LHCN-M2 (cell line): Measurements from ENCODE around the gene LGR6. TPM values are rescaled to one million over a fixed set of nuclear protein-coding genes. Genes with fewer than 3 reads are reported as not detected.

Experiments used
- DNase-seq: peaks from one replicate; pipeline ENCODE4 v3.0.0-alpha.2; 2012; ENCODE audit warnings: low read depth
- total RNA-seq: library from RNA; depleted of rRNA; stranded (reverse); fragments of >200 nt; gene quantifications from 2 replicates; pipeline ENCODE4 v1.2.3, GENCODE V29; 2014

Gene LGR6
- total RNA-seq, 1 experiment from 2014 or later: not detected

- DNase-seq: no peak
Observed at GRCh38 chr1:202217516-202217915, 23.9 kb downstream of the LGR6 start.

- no peak for DNase-seq
Observed at GRCh38 chr1:202217951-202218350, 24.4 kb downstream of the LGR6 start.

DNA sequence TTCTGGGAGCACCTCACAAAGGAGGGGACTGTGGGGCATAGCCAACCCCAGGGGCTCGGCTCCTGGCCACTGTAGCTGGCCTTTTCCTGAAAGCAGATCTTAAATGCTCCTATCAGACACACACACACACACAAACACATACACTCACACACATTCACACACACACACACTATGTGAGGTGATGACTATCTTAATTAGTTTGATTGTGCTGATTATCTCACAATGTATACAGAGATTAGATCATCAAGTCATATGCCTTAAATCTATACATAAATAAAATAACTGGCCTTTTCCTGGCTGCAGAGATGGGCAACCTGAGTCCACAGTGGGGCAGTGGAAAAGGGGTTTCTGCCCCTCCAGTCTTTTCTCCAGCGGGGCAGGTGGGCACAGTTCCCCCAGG lies 27.1 kb downstream of the LGR6 start:
- DNase-seq: no peak

DNA sequence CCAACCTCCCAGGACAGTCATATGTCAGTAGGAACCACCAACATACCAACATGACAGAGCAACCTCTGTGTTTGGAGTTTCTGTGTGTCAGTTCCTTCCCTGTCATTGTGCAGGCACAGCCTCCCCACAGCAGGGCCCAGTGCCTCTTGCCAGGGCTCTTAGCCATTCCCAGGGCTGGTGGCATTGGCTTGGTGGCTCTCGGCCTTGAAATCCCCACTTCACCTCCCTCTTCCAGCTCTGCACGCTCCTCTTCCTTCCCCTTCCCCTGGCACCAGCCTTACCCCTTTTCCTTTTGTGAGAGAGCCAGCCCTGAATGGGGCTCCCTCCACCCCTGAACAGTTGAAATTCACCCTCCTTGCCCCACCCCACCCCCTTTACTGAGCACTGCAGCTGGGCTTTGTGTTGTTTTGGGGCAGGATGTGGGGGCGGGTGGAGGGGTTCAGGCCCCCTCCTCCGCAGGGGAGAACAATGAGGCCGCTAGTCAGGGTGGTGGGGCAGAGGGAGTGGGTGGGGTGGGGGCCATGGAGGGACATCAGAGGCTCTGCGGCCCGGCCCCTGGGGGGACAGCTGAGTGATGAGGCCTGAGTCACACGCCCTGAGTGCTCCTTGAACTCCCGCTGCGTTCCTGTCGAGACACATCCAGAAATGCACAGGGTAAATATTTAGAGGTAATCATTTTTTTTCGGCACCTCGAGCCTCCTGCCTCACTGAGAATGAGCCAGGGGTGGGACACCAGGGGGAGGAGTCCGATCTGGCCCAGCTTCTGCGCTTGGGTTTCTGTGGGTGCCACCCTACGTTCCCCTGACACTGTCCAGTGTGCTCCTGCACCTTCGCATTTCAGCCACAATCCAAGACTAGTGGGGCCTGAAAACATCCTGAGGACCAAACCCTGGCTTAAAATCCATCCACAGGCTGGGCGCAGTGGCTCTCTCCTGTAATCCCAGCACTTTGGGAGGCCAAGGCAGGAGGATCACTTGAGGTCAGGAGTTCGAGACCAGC lies 28.6 kb downstream of the LGR6 start:
- DNase-seq: no peak

DNA sequence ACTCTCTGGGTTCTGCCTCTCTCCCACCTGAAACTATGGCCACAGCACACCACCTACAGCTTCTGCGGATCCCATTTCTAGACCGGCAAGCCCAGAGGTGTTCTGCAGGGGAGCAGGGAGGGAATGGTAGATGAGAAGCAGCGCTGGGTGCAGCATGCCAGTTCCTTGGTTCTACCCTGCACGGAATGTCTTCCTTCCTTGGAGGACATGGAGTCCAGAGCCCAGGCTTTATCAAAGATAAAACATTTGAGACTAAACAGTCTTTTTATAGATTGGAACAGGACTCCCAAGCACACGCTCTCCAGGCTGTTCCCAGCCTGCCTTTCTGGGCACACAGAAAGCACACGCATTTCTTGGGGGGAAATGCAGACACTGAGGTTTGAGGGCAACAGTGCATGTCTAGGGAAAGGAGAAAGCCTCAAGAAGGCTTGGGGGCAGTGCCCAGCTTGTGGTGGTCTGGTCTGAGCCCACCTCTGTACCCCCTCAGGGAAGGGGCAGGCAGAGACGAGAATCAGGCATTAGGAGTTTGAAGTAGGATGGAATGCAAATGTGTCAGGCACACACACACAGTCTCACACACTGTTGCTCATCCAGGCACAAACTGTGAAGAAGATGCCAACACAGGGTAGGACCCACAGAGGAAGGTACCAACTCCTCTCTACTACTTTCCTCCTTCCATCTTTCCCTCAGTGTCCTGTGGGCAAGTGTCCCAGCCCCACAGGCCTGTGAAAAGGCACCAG lies 29.7 kb downstream of the LGR6 start:
- DNase-seq: no peak

GRCh38 chr1:202224453-202224852 lies 30.9 kb downstream of the LGR6 start:
- DNase-seq: no peak

DNA sequence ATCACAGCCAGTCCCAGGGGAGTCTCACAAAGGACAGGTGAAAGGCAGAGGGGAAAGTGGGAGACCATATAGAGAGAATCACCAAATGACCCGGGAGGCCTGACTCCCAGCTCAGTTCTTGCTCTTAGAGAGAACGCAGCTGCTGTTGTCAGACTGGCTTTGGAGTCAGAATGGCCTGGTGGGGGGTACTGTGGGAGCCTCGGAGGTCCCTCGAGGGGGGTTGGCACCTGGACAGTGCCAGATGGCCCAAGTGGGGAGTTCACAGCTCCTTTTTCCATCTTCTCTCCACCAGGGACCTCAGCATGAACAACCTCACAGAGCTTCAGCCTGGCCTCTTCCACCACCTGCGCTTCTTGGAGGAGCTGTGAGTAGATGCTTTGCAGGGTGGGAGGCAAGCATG lies 31.5 kb downstream of the LGR6 start:
- no peak for DNase-seq

DNA sequence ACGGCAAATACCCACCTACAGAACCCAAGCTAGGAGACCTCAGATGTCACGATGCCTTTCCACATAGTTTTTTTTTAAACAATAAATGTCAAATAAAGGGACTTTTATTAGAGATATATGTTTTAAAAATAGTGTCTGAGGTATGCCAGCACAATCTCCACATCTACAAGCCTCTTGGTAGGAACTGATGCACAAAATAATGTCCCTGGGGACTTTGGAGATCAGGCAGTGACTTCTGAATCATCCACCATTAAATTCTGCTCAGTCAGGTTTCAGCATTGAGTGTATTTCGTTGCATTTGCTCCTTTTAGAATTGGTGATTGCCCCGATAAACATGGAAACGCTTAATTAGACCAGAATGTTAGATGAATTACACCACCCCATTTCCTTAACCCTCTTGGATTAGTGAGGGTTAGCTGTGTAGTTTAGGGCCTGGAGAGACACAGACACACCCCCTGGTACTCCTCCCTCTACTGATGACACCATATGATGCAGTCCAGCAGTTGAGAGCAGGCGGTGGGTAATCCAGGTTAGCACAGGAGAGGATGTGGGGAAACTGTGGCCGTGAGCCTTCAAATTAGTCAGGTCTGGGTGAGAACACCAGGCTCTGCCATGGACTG lies 33.6 kb downstream of the LGR6 start:
- no peak for DNase-seq

DNA sequence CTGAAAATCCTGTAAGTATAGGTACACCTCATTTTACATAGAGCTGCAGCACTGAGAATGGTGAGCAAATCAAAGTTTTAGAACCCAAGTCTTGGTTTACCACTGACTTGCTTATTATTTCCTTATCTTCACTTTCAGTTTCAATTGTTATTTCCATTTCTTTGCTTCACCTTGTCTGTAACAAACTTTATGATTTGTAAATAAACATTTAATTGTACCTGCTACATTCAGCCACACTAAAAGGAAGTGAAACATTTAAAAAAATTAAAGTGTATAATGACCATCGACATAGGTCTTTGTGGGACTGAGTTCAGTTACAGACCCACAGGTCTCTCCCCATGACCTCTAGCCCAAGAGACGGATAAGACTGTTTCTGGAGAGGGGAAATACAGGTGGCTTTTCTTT lies 34.4 kb downstream of the LGR6 start:
- DNase-seq: no peak

DNA sequence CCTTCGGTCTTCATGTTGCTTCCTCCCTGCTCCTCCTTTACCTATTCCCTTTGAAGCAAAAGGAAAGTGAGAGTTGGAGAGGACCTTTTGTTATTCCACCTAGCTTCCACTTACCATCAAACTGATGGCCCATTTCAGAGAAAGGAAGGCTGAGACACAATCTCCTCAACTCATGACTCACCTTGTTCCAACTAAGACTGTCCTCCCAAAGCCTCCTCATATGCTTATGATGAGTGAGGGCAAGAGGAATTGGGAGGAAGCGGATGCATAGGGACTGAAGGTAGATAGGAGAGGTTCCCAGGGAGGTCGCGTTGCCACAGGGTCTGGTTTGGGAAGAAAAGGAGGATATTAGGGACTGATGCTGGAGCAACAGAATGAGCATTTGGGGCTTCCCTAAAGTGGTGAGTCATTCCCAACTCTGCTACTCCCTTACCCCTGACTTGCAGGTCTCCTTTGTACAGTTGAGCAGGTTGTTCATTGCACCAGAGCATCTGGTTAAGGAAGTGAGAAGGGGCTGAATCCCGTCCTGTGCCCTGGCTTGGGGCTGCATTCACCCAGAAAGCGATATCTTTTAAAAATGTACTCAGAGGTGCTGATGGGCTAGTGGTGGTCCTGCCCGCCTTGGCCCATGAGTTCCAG lies 35.0 kb downstream of the LGR6 start:
- DNase-seq: no peak

DNA sequence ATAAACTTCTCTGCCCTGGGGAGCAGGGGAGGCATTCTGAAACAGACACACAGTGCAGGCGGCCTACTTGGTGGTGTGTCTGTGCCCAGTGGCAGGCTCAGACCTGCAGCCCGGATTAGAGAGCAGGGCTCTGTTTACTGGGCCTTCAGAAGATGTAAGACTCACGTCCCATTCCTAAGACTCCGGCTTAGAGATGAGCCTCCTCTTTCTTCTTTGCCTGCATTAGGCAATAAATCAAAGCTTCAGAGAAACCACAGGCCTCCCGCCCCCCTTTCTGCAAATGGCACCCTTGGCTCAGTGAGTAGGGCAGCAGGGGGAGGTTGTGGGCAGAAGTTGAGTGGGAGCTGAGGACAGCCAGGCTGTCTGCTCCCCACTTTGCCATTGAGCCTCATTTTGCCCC lies 35.8 kb downstream of the LGR6 start:
- DNase-seq: no peak

GRCh38 chr1:202230061-202230938 lies 36.7 kb downstream of the LGR6 start:
- no peak for DNase-seq

GRCh38 chr1:202230939-202231645 lies 37.5 kb downstream of the LGR6 start:
- peak; percentile 34 for DNase-seq

GRCh38 chr1:202233171-202233570 lies 39.6 kb downstream of the LGR6 start:
- DNase-seq: no peak

DNA sequence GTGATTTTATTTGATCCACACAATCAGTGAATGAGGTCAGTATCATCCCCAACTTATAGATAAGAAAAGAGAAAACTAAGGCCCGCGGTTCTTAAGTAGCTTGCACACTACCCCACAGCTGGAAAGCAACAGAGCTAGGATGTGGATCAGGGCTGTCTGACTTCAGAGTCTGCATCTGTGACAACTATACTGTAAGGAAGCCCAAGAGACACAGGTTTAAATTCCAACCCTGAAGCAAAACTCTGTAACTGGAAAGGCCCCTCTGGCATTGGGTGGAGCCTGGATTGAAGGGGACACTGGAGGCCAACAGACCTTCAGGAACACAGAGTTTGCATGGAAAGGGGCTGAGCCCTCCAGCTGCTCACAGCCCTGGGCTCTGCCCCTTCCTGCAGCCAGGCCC lies 40.2 kb downstream of the LGR6 start:
- DNase-seq: no peak

DNA sequence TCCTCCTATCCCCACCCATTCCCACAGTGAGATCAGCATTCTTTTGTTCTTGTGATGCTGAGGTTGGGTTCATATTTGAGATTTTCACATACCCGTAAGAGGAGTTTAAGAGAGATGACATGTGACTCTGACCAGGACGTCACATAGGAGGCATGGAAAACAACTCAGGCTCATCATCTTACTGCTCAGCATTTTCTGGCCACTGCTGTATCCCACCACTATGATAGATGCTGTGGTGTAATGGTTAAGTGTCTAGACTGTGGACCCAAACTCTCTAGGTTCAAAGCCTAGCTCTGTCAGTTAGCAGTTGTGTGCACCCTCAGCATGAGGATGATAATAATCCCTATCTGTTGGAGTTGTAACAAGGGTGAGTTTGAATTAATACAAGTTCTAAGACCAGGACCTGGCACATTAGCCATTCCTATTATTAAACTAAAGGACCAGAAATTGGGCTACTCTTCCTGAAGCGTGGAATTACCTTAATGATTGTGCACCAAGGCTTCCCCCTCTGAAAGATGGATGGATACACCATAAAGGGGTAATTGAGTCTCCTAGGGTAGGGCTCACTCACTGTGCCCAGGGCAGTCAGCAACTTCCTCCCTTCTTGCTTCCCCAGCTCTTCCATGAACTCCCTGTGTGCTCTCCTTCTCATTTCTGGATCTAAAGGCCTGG lies 40.9 kb downstream of the LGR6 start:
- peak; percentile 40 for DNase-seq

GRCh38 chr1:202235003-202235660 lies 41.5 kb downstream of the LGR6 start:
- DNase-seq: no peak

DNA sequence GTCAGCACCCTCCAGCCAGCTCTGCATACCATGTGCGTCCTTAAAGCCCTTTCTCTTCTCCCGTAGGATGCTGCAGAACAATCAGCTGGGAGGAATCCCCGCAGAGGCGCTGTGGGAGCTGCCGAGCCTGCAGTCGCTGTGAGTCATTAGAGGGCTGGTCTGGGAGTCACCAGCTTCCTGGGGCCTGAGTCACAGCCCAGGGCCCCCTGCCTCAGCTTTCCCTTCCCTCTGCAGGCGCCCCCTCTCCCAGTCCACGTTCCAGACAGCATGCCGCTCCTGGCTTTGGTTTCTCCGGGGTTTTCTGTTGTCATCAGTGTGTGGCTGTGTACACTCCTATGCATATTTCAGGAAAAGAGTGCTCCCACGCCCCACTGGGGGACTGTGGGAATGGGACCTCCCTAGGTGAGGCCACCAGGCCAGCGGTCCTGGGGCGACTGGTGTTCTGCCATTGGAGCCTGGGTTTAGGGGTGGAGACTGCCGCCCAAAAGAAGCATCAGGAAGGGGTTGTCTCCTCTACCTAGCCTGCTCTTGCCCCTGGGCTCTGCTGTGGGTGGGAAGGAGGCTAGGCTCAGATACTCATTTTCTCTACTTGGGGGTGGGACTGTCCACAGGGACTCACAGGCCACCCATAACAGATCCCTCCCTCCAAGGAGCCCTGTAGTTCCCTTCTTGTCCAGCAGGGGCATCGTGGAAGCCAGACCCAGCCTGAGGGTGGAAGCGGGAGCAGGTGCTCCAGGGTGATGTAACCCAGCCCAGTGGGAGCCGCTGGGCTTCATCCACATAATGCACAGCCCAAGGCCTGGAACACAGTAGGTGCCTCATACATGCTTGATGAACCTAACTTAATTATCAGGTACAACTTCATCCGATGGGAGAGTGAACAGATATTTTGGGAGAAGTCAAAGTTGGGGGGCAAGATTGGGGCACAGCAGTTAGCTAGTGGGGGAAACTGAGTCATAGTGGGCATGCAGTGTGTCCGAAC lies 42.5 kb downstream of the LGR6 start:
- DNase-seq: peak; percentile 88
